OCI-LY3 (cell line): ENCODE data around the gene GATA5.

Experiments
- H2AFZ ChIP-seq: fragments of 200-600, 300-600 bp; shearing (Covaris generic); 2 replicates; pipeline ENCODE4 v1.6.0; 2014; ENCODE audit warnings: antibody characterized with exemption, low read depth, low read length
- H3K27ac ChIP-seq: fragments of 200-600, 300-600 bp; sonication (generic); 2 replicates; pipeline ENCODE4 v1.5.1; 2014; ENCODE audit warnings: mild to moderate bottlenecking, low read length, moderate library complexity, mixed read lengths
- H3K27me3 ChIP-seq: fragments of 200-600, 300-600 bp; sonication (generic); 2 replicates; pipeline ENCODE4 v1.6.1; 2014; ENCODE audit warnings: low read depth, low read length, mixed read lengths
- H3K36me3 ChIP-seq: fragments of 200-600, 300-600 bp; sonication (generic); replicated peaks from 2 replicates; pipeline ENCODE3; 2014; ENCODE audit warnings: low read depth, low read length, mixed read lengths
- H3K4me1 ChIP-seq: fragments of 300-600, 200-600 bp; sonication (generic); 2 replicates; pipeline ENCODE4 v1.6.1; 2014; ENCODE audit warnings: low read length, mixed read lengths
- H3K4me2 ChIP-seq: fragments of 200-600, 300-600 bp; sonication (generic); 2 replicates; pipeline ENCODE4 v1.6.1; 2014; ENCODE audit warnings: low read length, mixed read lengths
- H3K4me3 ChIP-seq: fragments of 300-600, 200-600 bp; sonication (generic); 2 replicates; pipeline ENCODE4 v1.5.1; 2014; ENCODE audit warnings: antibody characterized with exemption, mild to moderate bottlenecking, low read length, moderate library complexity
- H3K79me2 ChIP-seq: fragments of 300-600, 200-600 bp; shearing (Covaris generic); 2 replicates; pipeline ENCODE4 v1.6.1; 2014; ENCODE audit warnings: mild to moderate bottlenecking, low read length, mixed read lengths
- H3K9ac ChIP-seq: fragments of 300-600, 200-600 bp; shearing (Covaris generic); 2 replicates; pipeline ENCODE4 v1.6.0; 2014; ENCODE audit warnings: mild to moderate bottlenecking, low read length, moderate library complexity
- H3K9me3 ChIP-seq: fragments of 200-600, 300-600 bp; shearing (Covaris generic); 2 replicates; pipeline ENCODE4 v1.6.1; 2014; ENCODE audit warnings: low read length, mixed read lengths; ENCODE audit not compliant: insufficient read depth
- H4K20me1 ChIP-seq: fragments of 200-600, 300-600 bp; sonication (generic); 2 replicates; pipeline ENCODE4 v1.6.1; 2016; ENCODE audit warnings: low read length, mixed read lengths; ENCODE audit not compliant: insufficient read depth
- EZH2phosphoT487 ChIP-seq: fragments of 200-600 bp; shearing (Covaris generic); IDR thresholded peaks from 2 replicates; pipeline ENCODE4 v1.6.1; 2018; ENCODE audit warnings: antibody characterized with exemption, mixed run types, low read depth
- TF ChIP-seq, protein P1 (sequence below): fragments of 200-600, 300-600 bp; sonication (generic); IDR thresholded peaks from 2 replicates; pipeline ENCODE4 v1.5.1; 2014; ENCODE audit warnings: antibody characterized with exemption, low read length, low read depth

GATA5 gene

DNA sequence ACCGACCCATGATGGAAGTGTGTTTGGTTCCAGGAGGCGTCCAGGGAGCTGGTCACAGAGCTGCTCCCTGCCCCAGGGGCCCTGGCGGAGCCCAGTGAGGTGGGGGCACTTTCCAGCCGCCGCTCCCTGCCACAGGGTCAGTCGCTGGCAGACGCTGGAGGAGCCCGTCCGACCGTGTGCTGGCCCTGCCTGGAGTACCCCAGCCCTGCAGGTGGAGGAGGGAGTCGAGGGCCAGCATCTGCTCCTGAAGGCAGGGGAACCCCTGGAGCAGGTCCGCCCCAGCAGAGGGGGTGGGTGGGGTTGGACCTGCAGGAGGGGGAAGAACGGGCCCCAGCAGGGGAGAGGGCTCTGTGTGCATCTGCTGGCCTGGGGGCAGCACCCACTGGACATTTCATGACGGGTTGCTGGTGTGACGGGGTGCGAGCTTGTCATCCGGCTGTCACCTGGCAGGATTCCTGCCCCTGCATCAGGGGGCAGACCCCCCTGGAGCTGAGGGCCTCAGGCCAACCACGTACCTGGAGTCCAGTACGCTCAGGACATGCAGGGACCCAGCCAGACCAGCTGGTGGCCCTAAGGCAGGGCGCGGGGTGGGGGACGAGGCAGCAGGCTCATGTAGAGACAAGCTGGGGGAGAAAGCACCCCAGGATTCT is 32.3 kb upstream of the GATA5 start:
- no peaks in the 10 kb centered on the region for H3K9me3 ChIP-seq
- H3K4me1 ChIP-seq, result peaks cover 4% of the 10 kb centered on the region
- H3K4me3 ChIP-seq, result no peak overlapping the region
- peaks cover 3% of the 10 kb centered on the region; the same call in 1 of the 2 replicates for H3K79me2 ChIP-seq
- no peaks in the 10 kb centered on the region for H4K20me1 ChIP-seq
- H3K9ac ChIP-seq, result no peak overlapping the region
- no peak overlapping the region for H3K27ac ChIP-seq
- no peak overlapping the region for H3K4me2 ChIP-seq
- no peak overlapping the region for H2AFZ ChIP-seq
- H3K27me3 ChIP-seq, result no peaks in the 10 kb centered on the region
- no peak for TF ChIP-seq EZH2phosphoT487
- TF ChIP-seq, protein P1, sequence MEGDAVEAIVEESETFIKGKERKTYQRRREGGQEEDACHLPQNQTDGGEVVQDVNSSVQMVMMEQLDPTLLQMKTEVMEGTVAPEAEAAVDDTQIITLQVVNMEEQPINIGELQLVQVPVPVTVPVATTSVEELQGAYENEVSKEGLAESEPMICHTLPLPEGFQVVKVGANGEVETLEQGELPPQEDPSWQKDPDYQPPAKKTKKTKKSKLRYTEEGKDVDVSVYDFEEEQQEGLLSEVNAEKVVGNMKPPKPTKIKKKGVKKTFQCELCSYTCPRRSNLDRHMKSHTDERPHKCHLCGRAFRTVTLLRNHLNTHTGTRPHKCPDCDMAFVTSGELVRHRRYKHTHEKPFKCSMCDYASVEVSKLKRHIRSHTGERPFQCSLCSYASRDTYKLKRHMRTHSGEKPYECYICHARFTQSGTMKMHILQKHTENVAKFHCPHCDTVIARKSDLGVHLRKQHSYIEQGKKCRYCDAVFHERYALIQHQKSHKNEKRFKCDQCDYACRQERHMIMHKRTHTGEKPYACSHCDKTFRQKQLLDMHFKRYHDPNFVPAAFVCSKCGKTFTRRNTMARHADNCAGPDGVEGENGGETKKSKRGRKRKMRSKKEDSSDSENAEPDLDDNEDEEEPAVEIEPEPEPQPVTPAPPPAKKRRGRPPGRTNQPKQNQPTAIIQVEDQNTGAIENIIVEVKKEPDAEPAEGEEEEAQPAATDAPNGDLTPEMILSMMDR, result no peak
- peaks cover 6% of the 10 kb centered on the region for H3K36me3 ChIP-seq

GRCh38 chr20:62507323-62507722 is 31.5 kb upstream of the GATA5 start:
- no peak overlapping the region for H3K27ac ChIP-seq
- H3K4me1 ChIP-seq, result peaks cover 12% of the 10 kb centered on the region
- H4K20me1 ChIP-seq, result no peaks in the 10 kb centered on the region
- no peak overlapping the region for H3K9ac ChIP-seq
- TF ChIP-seq, protein P1, result no peak
- TF ChIP-seq EZH2phosphoT487, result no peak
- no peak overlapping the region for H3K4me2 ChIP-seq
- no peaks in the 10 kb centered on the region for H3K9me3 ChIP-seq
- H3K36me3 ChIP-seq, result peaks cover 6% of the 10 kb centered on the region
- H3K79me2 ChIP-seq, result peaks cover 11% of the 10 kb centered on the region
- no peak overlapping the region for H3K4me3 ChIP-seq
- no peak overlapping the region for H2AFZ ChIP-seq
- H3K27me3 ChIP-seq, result no peaks in the 10 kb centered on the region

DNA sequence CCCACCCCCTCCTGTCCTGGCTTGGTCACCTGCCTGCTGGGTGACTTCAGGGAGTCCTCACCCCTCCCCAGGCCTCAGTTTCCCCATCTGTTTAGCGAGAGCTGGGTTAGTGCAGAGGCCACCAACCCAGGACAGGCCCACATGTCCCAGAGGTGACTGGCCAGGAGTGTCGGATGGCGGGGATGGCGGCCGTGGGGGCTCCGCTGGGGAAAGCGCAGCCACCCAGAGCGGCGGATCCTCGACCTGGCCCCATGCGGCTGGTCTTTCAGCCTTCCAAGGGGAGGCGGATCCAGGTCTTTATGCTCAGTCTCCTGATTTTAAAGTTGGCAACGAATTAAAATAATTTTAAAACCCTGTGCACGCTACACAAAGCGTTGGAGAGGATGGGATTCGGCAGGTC is 31.0 kb upstream of the GATA5 start:
- no peak overlapping the region for H3K4me3 ChIP-seq
- H3K9ac ChIP-seq, result no peak overlapping the region
- peaks cover 6% of the 10 kb centered on the region for H3K36me3 ChIP-seq
- H2AFZ ChIP-seq, result no peak overlapping the region
- no peaks in the 10 kb centered on the region for H4K20me1 ChIP-seq
- H3K9me3 ChIP-seq, result no peaks in the 10 kb centered on the region
- TF ChIP-seq, protein P1, result no peak
- TF ChIP-seq EZH2phosphoT487, result no peak
- H3K27ac ChIP-seq, result no peak overlapping the region
- peaks cover 13% of the 10 kb centered on the region for H3K79me2 ChIP-seq
- H3K27me3 ChIP-seq, result no peaks in the 10 kb centered on the region
- H3K4me2 ChIP-seq, result no peak overlapping the region
- peaks cover 15% of the 10 kb centered on the region for H3K4me1 ChIP-seq

DNA sequence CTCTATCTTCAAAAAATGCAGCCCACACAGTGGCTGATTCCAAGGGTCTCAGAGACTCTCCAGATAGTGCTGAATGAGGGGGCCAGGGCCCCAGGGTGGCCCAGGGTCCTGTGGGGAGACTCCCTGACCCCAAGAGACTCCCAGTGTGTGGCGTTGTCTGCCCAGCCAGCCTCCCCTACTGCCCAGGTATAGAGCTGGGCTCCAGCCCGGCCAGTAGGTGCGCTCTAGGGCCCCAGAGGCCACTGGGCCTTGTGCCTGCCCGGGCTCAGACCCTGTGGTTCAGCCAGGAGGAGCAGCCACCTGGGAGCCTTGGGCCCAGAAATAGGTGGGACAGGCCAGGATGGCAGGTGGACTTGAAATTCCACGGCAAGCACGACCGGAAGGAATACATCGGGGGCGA is 30.3 kb upstream of the GATA5 start:
- H4K20me1 ChIP-seq, result no peaks in the 10 kb centered on the region
- no peaks in the 10 kb centered on the region for H3K9me3 ChIP-seq
- H3K9ac ChIP-seq, result no peak overlapping the region
- H3K4me3 ChIP-seq, result no peak overlapping the region
- H3K79me2 ChIP-seq, result peaks cover 13% of the 10 kb centered on the region
- no peaks in the 10 kb centered on the region for H3K27me3 ChIP-seq
- TF ChIP-seq, protein P1, result no peak
- TF ChIP-seq EZH2phosphoT487, result no peak
- peaks cover 6% of the 10 kb centered on the region for H3K36me3 ChIP-seq
- H3K4me2 ChIP-seq, result no peak overlapping the region
- H3K27ac ChIP-seq, result no peak overlapping the region
- no peak overlapping the region for H2AFZ ChIP-seq
- peaks cover 23% of the 10 kb centered on the region for H3K4me1 ChIP-seq
